GM18861 (cell line): ENCODE measurements around the gene RAB40C.

Experiments used
- ATAC-seq: cut with Tn5 transposase; IDR thresholded peaks from one replicate; pipeline ENCODE4 v1.9.1; 2021; ENCODE audit not compliant: unreplicated experiment

Gene RAB40C

DNA sequence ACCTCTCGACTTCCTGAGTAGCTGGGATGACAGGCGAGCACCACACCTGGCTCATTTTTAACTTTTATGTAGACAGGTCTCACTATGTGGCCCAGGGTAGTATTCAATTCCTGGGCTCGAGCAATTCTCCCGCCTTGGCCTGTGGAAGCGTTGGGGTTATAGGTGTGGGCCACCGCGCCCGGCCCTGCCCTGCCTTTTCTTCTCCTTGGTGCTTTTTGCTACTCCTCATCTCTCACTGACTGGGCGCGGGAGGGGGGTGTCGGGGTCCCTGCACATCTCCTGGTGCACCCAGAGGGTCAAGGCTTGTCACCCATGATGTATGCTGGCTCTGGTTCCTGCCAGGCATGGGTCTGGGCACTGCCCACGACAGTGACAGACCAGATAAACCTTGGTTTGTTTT is 54.7 kb downstream of the RAB40C start:
- ATAC-seq: no peak

DNA sequence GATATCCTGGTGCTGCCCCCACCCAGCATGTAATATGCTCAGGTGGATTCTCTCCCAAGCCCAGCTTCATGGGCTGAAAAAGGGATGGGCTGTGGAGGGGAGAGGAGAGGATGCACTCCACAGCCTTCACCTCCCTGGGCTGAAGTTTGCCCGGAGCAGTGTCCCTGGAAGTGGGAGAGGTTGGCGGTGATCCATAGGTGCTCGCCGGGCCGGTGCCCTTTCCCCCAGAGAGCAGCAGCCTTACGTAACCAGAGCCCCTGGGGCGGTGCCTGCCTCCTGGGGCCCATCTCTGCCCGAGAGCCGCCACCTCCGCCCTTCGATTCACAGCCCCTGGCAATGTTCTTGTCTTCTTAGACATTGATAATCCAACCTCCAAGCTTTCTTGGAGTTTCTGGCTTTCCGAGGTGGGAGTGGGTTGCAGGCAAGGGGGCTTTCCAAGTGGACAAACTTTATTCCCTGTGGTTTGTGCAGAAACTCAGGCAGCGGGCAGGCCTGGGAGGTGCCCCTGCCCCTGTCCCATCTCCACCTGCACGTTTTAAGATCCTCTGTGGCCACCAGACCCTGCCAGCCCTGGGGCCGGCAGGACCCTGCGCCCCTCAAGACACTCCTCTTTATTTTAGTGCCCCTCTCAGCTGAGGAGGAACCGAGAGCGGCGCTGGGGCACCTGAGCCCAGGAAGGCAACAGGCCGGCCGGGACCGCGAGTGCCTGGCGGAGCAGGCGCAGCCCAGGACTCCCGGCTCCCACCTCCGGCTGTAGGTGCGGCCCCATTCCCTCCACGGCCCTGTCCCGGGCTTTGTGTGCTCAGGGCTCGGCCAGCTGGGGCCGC is 56.2 kb downstream of the RAB40C start:
- no peak for ATAC-seq

DNA sequence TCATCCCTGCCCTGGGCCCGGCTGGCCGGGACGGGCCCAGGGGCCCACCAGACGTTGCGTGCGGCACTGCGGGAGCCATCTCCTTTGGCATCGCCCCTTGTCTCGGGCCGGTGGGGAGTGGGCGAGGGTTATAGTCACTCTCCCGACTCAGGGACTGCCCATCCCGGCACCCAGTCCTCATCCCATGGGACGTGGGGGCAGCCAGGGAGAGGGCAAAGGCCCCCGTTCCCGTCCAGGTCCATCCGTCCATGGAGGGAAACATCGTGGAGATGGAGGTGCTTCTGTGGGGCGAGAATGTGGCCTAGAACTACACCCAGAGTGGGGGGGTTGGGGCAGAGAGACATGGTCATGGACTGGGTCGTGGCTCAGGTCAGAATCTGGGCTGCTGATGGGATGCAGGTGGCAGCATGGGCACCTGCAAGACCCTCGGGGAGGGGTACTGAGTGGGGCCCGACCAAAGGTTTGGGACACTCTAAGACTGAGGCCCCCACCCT is 56.9 kb downstream of the RAB40C start:
- ATAC-seq: no peak

DNA sequence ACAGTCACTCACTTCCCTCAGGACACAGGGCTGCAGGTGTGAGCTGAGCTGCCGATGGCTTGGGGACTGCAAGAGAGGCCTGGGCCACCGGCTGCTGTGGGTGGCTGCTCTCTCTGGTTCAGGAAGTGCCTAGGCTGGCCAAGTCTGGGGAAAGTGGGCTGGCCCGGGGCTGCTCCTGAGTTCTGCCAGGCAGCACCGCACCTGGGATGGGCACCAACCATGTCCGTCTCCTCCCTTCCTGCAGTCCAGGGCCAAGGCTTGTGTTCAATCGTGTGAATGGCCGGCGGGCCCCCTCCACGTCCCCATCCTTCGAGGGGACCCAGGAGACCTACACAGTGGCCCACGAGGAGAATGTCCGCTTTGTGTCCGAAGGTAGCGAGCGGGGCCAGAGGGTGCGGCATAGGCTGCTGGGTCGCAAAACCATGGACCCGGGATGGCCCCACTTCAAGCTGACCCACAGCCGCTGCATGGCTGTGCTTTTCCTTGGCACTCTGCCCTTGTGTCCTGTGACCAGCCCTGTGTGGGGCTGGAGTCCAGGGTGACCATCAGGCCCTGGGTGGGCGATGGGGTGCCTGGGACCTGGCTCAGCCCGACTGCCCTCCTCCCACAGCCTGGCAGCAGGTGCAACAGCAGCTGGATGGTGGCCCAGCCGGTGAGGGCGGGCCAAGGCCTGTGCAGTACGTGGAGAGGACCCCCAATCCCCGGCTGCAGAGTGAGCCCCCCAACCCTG is 57.5 kb downstream of the RAB40C start:
- ATAC-seq: no peak

DNA sequence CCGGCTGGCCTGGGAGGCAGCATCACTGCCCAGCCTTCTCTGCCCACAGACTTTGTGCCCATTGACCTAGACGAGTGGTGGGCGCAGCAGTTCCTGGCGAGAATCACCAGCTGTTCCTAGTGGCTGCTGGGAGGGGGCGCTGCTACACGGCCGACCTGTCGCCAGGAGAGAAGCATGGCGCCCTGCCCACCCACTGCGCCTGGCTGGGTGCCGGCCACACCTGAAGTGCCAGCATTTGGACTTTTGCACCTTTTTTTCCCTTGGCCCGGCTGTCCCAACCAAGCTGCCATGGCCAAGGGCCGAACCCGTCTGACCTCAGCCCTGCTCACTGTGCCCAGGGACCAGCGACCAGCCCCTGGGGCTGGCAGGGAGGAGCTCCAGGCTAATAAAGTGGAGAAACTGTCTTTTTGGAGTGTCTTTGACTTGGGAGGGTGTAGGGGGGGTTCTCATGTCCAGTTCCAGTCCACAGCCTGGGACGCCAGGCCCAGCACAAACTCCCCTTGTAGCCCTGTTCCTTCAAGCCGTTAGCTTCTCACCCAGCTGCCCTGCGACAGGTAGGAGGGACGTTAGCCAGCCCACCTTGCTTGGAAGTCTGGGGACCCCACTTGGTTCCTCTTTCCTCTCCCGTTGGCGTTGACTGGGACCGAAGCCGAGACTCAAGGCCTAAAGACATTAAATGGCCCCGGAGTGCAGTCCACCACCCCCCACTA is 58.4 kb downstream of the RAB40C start:
- no peak for ATAC-seq

DNA sequence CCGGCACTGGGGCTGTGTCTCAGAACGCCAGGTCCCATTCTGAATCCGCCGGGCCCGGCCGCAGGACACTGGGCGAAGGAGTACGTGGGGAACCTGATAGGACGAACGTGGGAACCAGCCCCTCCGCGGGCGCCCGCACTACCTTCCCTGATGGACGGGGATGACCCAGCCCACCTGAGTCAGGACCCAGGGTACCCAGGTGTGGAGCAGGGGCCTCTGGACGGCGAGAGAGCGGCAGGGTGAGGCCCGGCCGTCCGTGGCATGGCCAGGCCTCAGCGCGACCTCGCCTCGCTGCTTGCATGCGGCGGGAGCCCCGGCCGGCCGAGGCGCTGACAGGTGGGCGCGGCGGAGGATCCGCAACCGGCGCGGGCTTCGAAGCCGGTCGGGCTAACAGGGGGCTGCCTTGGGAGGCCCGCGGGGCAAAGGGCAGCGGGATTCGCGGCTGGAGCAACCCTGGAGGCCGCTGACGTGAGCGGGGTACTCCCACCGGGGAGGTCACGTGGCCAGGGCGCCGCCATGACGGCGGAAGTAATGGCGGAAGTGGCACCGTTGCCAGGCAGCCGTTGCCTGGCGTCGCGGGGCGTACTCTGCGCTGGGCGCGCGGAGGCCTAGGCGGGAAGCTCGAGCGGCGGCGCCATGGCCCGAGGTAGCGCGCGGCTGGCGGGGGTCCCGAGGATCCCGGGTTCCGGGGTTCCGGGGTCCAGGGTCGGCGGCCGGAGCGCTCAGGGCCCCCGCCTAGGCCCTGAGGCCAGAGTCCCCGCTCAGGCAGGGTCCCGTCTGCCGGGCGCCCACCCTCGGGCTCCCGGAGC is 59.1 kb downstream of the RAB40C start, which contains the start of gene WDR90:
TSS of gene WDR90 (plus strand) at position 585 of the 809 bp plus-strand sequence. CDS start at position 637, 52 bp downstream.
- ATAC-seq: peak; percentile 78

DNA sequence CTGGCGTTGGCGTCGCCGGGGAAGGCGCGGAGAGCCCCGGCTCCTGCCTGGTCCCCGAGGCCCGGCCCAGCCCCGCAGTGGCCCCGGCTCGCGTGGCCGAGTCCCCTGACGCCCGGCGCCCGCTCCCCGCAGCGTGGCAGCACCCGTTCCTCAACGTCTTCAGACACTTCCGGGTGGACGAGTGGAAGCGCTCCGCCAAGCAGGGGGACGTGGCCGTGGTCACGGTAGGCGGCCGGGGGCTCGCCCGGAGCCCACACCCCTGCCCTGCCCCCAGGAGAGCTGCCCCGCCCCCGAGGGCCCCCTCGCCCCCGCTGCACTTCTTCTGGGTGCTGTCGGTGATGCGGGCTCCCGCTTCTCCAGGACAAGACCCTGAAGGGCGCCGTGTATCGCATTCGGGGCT is 59.8 kb downstream of the RAB40C start:
- ATAC-seq: no peak

DNA sequence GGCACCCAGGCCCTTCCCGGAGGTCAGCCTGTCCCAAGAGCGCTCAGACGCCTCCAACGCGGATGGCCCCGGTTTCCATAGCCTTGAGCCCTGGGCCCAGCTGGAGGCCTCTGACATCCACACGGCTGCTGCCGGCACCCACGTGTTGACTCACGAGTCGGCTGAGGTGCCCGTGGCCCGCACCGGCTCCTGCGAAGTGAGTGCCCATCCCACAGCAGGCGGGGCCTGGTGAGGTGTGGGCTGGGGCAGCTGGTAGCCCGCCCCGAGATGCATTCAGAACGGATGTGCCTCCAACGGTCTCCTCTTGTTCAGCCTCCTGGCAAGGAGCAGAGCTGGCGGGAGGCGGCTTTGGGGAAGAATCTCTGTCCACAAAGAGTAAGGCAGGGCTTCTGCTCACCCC is 62.0 kb downstream of the RAB40C start:
- no peak for ATAC-seq

DNA sequence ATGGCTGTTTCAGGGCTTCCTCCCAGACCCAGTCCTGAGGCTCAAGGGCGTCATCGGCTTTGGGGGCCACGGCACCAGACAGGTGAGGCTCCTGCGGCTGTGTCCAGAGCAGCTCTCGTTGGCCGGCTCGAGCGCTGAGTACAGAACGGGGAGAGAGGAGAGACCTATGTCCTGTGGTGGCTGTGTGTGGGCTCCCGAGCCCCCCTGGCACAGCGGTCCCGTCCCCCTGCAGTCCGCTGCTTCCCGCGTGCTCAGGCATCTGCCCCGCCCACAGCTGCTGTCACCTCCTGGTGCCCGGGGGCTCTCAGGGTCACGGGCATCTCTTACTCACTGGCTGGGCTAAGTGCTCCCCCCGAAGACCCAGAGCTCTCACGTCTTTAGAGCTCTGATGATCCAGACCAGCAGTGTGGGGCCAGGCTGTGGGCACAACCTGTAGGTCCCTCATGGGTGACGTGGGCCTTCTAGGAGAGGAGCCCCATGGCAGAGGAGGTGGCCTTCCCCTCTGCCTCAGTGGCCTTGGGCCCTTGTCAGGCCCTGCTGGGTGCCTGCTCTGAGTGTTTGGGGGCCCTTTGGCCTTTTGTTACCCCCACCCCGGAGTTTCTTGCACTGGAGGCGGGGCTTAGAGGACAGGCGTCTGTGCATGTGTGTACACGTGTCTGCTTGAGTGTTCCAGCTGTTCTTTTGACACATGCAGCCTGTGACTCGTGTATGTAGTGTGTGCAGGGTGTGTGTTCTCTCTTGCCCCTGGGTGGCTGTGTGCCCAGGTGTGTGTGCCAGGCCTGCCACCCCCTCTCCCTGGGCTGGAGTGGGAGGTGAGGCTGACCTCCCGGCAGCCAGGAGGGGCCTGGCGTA is 62.8 kb downstream of the RAB40C start:
- ATAC-seq: no peak

DNA sequence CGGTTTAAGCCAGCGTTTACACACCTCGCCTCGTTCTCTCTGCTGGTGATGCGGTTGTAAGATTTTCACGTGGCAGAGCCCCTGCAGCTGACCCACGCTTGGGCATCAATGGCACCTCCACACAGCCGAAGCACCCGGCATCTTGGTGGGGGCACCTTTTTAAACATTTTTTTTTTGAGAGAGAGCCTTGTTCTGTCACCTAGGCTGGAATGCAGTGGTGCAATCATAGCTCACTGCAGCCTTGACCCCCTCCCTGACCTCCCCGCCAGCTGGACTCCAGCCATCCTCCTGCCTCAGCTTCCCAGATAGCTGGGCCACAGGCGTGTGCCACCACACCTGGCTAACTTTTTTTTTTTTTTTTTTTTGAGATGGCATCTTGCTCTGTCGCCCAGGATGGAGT is 64.2 kb downstream of the RAB40C start:
- no peak for ATAC-seq

DNA sequence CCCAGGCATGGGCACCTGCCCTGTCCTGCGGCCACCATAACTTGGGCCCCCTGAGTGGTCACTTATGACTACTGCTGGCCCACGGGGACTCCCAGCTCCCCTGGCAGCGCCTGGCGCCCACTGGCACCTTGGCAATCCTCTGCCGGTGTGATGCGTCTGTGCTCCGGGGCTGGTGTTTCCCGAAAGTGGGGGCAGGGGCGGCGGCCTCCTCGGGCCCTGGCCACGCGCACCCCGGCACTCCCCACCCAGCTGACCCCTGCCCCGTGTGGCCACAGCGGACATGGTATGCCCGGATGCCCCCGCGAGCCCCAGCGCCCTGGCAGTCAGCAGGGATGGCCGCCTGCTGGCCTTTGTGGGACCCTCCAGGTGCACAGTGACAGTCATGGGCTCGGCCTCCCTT is 67.6 kb downstream of the RAB40C start:
- no peak for ATAC-seq

DNA sequence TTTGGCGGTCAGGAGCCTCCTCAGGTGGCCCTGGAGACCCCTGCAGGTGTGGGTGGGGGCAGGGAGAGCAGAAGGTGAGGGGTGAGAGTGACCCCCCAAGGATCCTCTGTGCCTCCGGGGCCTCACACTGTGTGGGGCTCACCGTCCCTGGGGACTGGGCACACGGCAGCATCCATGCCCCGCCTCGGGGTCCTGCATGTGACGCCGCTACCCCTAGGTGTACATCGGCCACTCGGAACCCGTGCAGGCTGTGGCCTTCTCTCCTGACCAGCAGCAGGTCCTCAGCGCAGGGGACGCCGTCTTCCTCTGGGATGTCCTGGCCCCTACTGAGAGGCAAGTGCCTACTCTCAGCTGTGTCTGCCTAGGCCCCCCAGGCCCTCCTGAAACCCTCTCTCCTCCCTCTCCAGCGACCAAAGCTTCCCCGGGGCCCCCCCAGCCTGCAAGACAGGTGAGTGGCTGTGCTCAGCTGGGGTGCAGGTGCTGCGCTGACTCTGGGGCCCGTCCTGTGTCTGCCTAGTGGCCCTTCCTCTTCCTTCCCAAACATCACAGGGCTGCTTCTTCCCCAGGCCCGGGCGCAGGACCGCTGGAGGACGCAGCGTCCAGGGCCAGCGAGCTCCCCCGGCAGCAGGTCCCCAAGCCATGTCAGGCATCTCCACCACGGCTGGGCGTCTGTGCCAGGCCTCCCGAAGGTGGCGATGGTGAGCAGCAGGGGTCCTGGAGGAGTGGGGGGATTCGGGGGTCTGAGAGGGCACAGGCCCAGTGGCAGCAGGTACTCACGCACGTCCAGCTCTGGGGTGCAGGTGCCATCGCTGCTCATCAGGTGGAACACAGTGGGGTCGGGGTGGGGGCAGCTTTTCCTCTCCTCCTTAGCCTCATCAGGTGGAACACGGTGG is 69.1 kb downstream of the RAB40C start:
- ATAC-seq: no peak

DNA sequence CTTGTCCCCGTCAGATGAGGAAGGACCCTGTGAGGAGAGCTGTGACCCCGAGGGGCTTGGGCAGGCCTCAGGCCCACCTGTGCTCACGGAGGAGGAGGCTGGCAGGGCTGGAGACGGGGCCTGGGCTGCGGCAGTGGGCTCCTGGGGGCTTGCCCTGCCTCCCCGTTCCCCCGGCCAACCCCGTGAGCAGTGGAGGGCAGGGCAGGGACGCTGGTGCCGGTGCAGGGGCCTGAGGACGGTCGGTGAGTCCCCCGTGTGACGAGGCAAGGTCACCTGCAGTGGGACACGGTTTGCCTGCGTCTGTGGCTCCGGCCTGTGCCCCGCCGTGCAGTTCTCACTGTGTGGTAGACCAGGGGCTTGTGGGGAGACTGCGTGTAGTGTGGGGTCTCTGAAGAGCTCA is 69.8 kb downstream of the RAB40C start:
- ATAC-seq: no peak

DNA sequence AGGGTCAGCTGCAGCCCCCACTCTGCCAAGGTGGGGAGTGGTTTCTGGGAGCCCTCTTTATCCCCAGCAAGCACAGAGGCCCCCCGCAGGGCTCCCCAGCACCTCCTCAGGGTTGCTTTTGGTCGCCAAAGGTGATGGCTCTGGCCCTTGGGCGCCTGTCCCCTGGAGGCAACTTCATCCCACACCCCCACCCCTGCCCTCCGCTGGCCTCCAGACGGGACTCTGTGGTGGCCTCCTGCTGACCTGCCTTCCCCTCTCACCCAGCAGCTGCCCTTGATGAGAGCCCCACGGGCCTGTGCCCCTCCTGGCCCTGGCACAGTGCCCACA is 70.2 kb downstream of the RAB40C start:
- no peak for ATAC-seq

DNA sequence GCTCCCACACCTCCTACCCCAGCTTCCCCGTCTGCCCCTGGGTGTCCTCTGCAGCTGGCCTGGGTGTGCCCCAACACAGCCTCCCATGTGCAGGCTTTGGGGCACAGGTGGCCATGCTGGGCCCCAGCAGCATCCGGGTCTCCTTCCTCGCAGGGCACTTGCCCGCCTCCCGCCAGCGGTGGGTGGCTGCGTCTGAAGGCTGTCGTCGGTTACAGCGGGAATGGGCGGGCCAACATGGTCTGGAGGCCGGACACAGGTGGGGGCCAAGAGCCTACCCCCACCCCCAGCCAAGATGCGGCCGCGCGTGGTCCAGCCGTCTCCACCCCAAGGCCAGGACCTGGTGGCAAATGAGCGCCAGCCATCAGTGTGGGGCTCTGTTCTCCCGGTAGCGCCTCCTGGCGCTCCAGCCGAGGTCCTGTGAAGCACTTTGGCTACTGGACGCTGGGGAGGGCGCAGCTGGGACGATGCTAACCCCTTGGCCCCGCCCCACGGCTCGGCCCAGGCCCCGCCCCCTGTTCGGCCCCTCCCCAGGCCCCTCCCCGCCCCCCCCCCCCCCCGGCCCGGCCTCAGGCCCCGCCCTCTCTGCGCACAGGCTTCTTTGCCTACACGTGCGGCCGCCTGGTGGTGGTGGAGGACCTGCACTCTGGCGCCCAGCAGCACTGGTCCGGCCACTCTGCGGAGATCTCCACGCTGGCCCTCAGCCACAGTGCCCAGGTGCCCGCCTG is 70.8 kb downstream of the RAB40C start:
- ATAC-seq: no peak

DNA sequence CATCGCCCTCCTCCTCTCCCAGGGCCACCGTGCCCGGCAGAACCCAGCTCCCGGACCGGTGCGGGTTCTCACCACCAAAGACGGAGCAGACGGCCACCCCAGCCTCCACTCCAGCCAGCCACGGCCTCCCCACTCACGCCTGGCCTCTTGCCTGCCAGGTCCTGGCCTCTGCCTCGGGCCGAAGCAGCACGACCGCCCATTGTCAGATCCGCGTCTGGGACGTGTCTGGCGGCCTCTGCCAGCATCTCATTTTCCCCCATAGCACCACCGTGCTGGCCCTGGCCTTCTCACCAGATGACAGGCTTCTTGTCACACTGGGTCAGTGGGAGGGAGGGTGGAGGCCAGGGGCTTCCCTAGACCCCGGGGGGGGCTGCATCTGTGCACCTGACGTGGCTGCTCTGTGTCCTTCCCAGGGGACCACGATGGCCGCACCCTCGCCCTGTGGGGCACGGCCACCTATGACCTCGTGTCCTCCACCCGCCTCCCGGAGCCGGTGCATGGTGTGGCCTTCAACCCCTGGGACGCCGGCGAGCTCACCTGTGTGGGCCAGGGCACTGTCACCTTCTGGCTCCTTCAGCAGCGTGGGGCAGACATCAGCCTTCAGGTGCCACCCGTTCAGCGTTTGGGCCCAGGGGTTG is 71.4 kb downstream of the RAB40C start:
- ATAC-seq: no peak

DNA sequence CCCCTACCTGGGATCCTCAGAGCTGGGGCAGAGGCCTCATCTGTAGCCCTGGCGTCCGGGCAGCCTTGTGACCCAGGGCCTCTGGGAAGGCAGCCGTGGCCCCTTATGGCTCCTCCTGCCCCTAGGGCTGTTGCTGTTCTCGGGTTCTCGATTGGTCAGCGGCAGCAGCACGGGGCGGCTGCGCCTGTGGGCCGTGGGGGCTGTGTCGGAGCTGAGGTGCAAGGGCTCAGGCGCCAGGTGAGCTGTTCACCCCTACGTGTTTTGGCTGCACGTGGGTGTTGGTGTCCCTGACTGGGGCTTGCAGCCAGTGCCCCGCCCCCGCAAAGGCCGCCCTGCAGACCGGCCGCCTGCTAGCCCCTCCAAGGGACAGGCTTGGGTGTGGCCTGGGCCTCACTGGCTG is 72.2 kb downstream of the RAB40C start:
- ATAC-seq: no peak

DNA sequence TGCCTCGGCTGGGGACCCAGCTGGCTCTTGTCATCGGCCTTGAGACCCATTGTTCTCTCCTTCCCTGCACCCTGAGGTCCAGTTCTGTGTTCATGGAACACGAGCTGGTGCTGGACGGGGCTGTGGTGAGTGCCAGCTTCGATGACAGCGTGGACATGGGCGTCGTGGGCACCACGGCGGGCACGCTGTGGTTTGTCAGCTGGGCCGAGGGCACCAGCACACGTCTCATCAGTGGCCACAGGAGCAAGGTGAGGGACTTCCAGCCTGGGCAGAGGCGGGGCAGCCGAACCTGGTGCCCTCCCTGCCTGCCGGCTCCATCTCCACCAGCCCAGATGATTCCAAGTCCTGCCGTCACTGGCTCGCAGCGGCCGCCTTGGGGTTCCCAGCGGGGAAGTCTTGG is 72.7 kb downstream of the RAB40C start:
- ATAC-seq: no peak
